HEK293 (cell line): Measurements from ENCODE around the gene NLGN4X.

ENCODE experiments used
- CTCF ChIA-PET: fragments of 350-600 bp; formaldehyde crosslinking; extraction: SDS; loops from one replicate; lab custom pipeline; 2021; ENCODE audit warnings: antibody characterized with exemption; lab: Yijun Ruan, JAX
- POLR2A ChIA-PET: fragments of 300-600 bp; formaldehyde crosslinking; extraction: SDS; loops from one replicate; lab custom pipeline; 2020; ENCODE audit warnings: antibody characterized with exemption, inconsistent platforms; lab: Yijun Ruan, JAX
- H3K27ac ChIP-seq: fragments of 200-500 bp; sonication (Bioruptor generic); 2 replicates; pipeline ENCODE4 v1.5.1; 2014; ENCODE audit warnings: low read depth, low read length, control low read depth, inconsistent platforms; ENCODE audit errors: extremely low read depth
- H3K36me3 ChIP-seq, 2 experiments: fragments of 200-500 bp in 1 of 2; sonication (Bioruptor generic) in 1 of 2; 1 replicate in 1 of 2; 2 replicates in 1 of 2; pipeline ENCODE4 v1.5.1; 2014 to 2017; ENCODE audit warnings: inconsistent platforms in 2 of 2, low read length in 2 of 2; ENCODE audit not compliant: control insufficient read depth in 2 of 2, insufficient read depth in 1 of 2
- H3K4me1 ChIP-seq: fragments of 200-500 bp; sonication (Bioruptor generic); 2 replicates; pipeline ENCODE4 v1.5.1; 2014; ENCODE audit warnings: mild to moderate bottlenecking, low read length, inconsistent platforms; ENCODE audit not compliant: control insufficient read depth, insufficient read depth
- H3K4me3 ChIP-seq: 2 replicates; pipeline ENCODE4 v1.5.1; 2011; ENCODE audit warnings: low read depth, mild to moderate bottlenecking, control low read depth, low read length, moderate library complexity
- H3K9me3 ChIP-seq: fragments of 200-500 bp; sonication (Bioruptor generic); 2 replicates; pipeline ENCODE4 v1.5.1; 2014; ENCODE audit warnings: low read depth, low read length, inconsistent platforms; ENCODE audit not compliant: control insufficient read depth, insufficient read depth
- BCL11A ChIP-seq: fragments of 450-650 bp; formaldehyde crosslinking; IDR thresholded peaks from 2 replicates; pipeline ENCODE4 v1.5.1; 2016; ENCODE audit warnings: low read depth, missing biosample characterization, missing genetic modification characterization
- EGR2 ChIP-seq: fragments of 450-650 bp; formaldehyde crosslinking; IDR thresholded peaks from 2 replicates; pipeline ENCODE4 v1.5.1; 2016; ENCODE audit warnings: low read depth, missing biosample characterization, missing genetic modification characterization
- GLI4 ChIP-seq: fragments of 450-650 bp; formaldehyde crosslinking; IDR thresholded peaks from 2 replicates; pipeline ENCODE4 v1.5.1; 2016; ENCODE audit warnings: missing biosample characterization, missing genetic modification characterization
- HOXD13 ChIP-seq: sonication (generic); formaldehyde crosslinking; IDR thresholded peaks from 2 replicates; pipeline ENCODE4 v1.8.0; 2022; ENCODE audit warnings: missing genetic modification reagents, borderline replicate concordance
- KLF9 ChIP-seq: fragments of 450-650 bp; formaldehyde crosslinking; IDR thresholded peaks from 2 replicates; pipeline ENCODE4 v1.5.1; 2016; ENCODE audit warnings: missing biosample characterization, missing genetic modification characterization, low read depth
- MYNN ChIP-seq: fragments of 450-650 bp; formaldehyde crosslinking; IDR thresholded peaks from 2 replicates; pipeline ENCODE4 v1.5.1; 2016; ENCODE audit warnings: missing biosample characterization, missing genetic modification characterization, borderline replicate concordance
- RBAK ChIP-seq: fragments of 450-650 bp; formaldehyde crosslinking; IDR thresholded peaks from 2 replicates; pipeline ENCODE4 v1.5.1; 2016; ENCODE audit warnings: missing biosample characterization, missing genetic modification characterization
- REPIN1 ChIP-seq: fragments of 450-650 bp; formaldehyde crosslinking; IDR thresholded peaks from 2 replicates; pipeline ENCODE4 v1.5.1; 2017; ENCODE audit warnings: missing biosample characterization, missing genetic modification characterization, low read depth
- TRIM28 ChIP-seq: IDR thresholded peaks from 2 replicates; pipeline ENCODE4 v1.6.1; 2011; ENCODE audit warnings: low read length, control low read depth, borderline replicate concordance
- ZNF10 ChIP-seq: fragments of 450-650 bp; formaldehyde crosslinking; IDR thresholded peaks from 2 replicates; pipeline ENCODE4 v1.5.1; 2017; ENCODE audit warnings: missing biosample characterization, missing genetic modification characterization
- ZNF132 ChIP-seq: fragments of 450-650 bp; formaldehyde crosslinking; IDR thresholded peaks from 2 replicates; pipeline ENCODE4 v1.5.1; 2017; ENCODE audit warnings: missing biosample characterization, missing genetic modification characterization, borderline replicate concordance
- ZNF19 ChIP-seq: fragments of 450-650 bp; formaldehyde crosslinking; IDR thresholded peaks from 2 replicates; pipeline ENCODE4; 2016; ENCODE audit warnings: missing biosample characterization, missing genetic modification characterization, low read depth
- ZNF202 ChIP-seq: fragments of 450-650 bp; formaldehyde crosslinking; IDR thresholded peaks from 2 replicates; pipeline ENCODE4 v1.5.1; 2016; ENCODE audit warnings: missing biosample characterization, missing genetic modification characterization, borderline replicate concordance
- ZNF473 ChIP-seq: fragments of 450-650 bp; formaldehyde crosslinking; IDR thresholded peaks from 2 replicates; pipeline ENCODE4 v1.5.1; 2017; ENCODE audit warnings: missing biosample characterization, missing genetic modification characterization
- ZNF510 ChIP-seq: fragments of 450-650 bp; formaldehyde crosslinking; IDR thresholded peaks from 2 replicates; pipeline ENCODE4 v1.5.1; 2018; ENCODE audit warnings: mild to moderate bottlenecking, missing genetic modification characterization, missing biosample characterization; ENCODE audit not compliant: insufficient replicate concordance
- ZNF596 ChIP-seq: fragments of 450-650 bp; IDR thresholded peaks from 2 replicates; pipeline ENCODE4 v1.5.0; 2018; ENCODE audit warnings: missing biosample characterization, mild to moderate bottlenecking, missing genetic modification characterization, moderate library complexity
- ZNF624 ChIP-seq: fragments of 450-650 bp; formaldehyde crosslinking; IDR thresholded peaks from 2 replicates; pipeline ENCODE4 v1.5.1; 2017; ENCODE audit warnings: missing biosample characterization, missing genetic modification characterization
- ZNF626 ChIP-seq: fragments of 450-650 bp; sonication (Bioruptor Pico); formaldehyde crosslinking; IDR thresholded peaks from 2 replicates; pipeline ENCODE4 v1.5.1; 2018; ENCODE audit warnings: missing biosample characterization, missing genetic modification characterization, inconsistent platforms
- ZNF701 ChIP-seq: fragments of 450-650 bp; formaldehyde crosslinking; IDR thresholded peaks from 2 replicates; pipeline ENCODE4 v1.5.1; 2016; ENCODE audit warnings: missing biosample characterization, missing genetic modification characterization
- ZNF707 ChIP-seq: fragments of 450-650 bp; formaldehyde crosslinking; IDR thresholded peaks from 2 replicates; pipeline ENCODE4 v1.5.1; 2016; ENCODE audit warnings: missing biosample characterization, missing genetic modification characterization
- ZNF791 ChIP-seq: fragments of 450-650 bp; formaldehyde crosslinking; IDR thresholded peaks from 2 replicates; pipeline ENCODE4 v1.5.1; 2016; ENCODE audit warnings: missing biosample characterization, missing genetic modification characterization
- TF ChIP-seq, protein P1 (sequence below): fragments of 450-650 bp; formaldehyde crosslinking; IDR thresholded peaks from 2 replicates; pipeline ENCODE4; 2016; ENCODE audit warnings: missing biosample characterization, missing genetic modification characterization
- TF ChIP-seq, protein P2 (sequence below): fragments of 450-650 bp; formaldehyde crosslinking; IDR thresholded peaks from 2 replicates; pipeline ENCODE4 v1.5.1; 2016; ENCODE audit warnings: missing biosample characterization, missing genetic modification characterization
- TF ChIP-seq, protein P3 (sequence below): fragments of 450-650 bp; formaldehyde crosslinking; IDR thresholded peaks from 2 replicates; pipeline ENCODE4 v1.5.1; 2016; ENCODE audit warnings: missing biosample characterization, missing genetic modification characterization
- TF ChIP-seq, protein P4 (sequence below): fragments of 450-650 bp; formaldehyde crosslinking; IDR thresholded peaks from 2 replicates; pipeline ENCODE4 v1.5.1; 2016; ENCODE audit warnings: missing biosample characterization, missing genetic modification characterization

Gene NLGN4X

GRCh38 chrX:6015423-6015822 lies 213.2 kb downstream of the NLGN4X start:
- TF ChIP-seq ZNF791 = no peak
- no peak for TF ChIP-seq HOXD13 (CRISPR knock-in tag)
- no peak for TF ChIP-seq ZNF701 (tag by site-specific recombination)
- TF ChIP-seq MYNN (tag by site-specific recombination) = no peak
- no peak for TF ChIP-seq REPIN1 (tag by site-specific recombination)
- TF ChIP-seq ZNF473 (tag by site-specific recombination) = no peak
- Histone ChIP-seq H3K27ac (no peak overlapping the region), H3K36me3 (no peaks in the 10 kb centered on the region), H3K9me3 (no peaks in the 10 kb centered on the region), H3K4me3 (no peak overlapping the region), H3K4me1 (no peaks in the 10 kb centered on the region)
- ChIA-PET CTCF (no interaction called here), POLR2A (no interaction called here)

DNA sequence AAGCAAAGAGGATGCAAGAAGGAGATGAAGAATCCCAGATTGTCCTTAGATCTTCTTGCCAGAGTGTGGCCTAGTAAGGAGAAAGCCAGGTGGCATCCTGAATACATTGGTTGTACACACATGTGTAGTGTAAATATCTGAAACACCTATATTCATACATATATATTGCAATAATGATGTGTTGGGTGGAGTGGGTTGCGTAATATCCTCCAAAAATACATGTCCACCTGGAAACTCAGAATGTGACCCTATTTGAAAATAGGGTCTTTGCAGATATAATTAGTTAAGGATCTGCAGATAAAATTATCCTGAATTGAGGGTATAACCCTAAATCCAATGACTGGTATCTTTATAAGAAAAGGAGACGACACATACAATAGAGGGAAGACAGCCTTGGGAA lies 216.3 kb downstream of the NLGN4X start:
- Histone ChIP-seq H3K27ac (no peak overlapping the region), H3K4me1 (no peaks in the 10 kb centered on the region)
- POLR2A ChIA-PET = no interaction called here
- TF ChIP-seq, protein P1, sequence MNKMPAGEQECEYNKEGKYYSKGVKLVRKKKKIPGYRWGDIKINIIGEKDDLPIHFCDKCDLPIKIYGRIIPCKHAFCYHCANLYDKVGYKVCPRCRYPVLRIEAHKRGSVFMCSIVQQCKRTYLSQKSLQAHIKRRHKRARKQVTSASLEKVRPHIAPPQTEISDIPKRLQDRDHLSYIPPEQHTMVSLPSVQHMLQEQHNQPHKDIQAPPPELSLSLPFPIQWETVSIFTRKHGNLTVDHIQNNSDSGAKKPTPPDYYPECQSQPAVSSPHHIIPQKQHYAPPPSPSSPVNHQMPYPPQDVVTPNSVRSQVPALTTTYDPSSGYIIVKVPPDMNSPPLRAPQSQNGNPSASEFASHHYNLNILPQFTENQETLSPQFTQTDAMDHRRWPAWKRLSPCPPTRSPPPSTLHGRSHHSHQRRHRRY (tag by site-specific recombination) = no peak
- no peak for TF ChIP-seq TRIM28
- TF ChIP-seq EGR2 (tag by site-specific recombination) = no peak
- TF ChIP-seq ZNF10 (tag by site-specific recombination) = no peak
- no peak for TF ChIP-seq GLI4 (tag by site-specific recombination)
- TF ChIP-seq ZNF596 (tag by site-specific recombination) = no peak
- TF ChIP-seq ZNF626 = no peak
- TF ChIP-seq ZNF132 = no peak
- no peak for TF ChIP-seq ZNF707 (tag by site-specific recombination)
- TF ChIP-seq, protein P2, sequence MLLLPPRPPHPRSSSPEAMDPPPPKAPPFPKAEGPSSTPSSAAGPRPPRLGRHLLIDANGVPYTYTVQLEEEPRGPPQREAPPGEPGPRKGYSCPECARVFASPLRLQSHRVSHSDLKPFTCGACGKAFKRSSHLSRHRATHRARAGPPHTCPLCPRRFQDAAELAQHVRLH (tag by site-specific recombination) = no peak
- TF ChIP-seq RBAK = no peak
- no peak for TF ChIP-seq BCL11A (tag by site-specific recombination)
- no peak for TF ChIP-seq ZNF510 (tag by site-specific recombination)
- TF ChIP-seq, protein P3, sequence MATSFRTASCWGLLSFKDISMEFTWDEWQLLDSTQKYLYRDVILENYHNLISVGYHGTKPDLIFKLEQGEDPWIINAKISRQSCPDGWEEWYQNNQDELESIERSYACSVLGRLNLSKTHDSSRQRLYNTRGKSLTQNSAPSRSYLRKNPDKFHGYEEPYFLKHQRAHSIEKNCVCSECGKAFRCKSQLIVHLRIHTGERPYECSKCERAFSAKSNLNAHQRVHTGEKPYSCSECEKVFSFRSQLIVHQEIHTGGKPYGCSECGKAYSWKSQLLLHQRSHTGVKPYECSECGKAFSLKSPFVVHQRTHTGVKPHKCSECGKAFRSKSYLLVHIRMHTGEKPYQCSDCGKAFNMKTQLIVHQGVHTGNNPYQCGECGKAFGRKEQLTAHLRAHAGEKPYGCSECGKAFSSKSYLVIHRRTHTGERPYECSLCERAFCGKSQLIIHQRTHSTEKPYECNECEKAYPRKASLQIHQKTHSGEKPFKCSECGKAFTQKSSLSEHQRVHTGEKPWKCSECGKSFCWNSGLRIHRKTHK (tag by site-specific recombination) = no peak
- no peak for TF ChIP-seq ZNF202
- no peak for TF ChIP-seq ZNF19
- no peak for TF ChIP-seq KLF9 (tag by site-specific recombination)
- TF ChIP-seq, protein P4, sequence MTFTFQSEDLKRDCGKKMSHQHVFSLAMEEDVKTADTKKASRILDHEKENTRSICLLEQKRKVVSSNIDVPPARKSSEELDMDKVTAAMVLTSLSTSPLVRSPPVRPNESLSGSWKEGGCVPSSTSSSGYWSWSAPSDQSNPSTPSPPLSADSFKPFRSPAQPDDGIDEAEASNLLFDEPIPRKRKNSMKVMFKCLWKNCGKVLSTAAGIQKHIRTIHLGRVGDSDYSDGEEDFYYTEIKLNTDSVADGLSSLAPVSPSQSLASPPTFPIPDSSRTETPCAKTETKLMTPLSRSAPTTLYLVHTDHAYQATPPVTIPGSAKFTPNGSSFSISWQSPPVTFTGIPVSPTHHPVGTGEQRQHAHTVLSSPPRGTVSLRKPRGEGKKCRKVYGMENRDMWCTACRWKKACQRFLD (tag by site-specific recombination) = no peak
- no peak for TF ChIP-seq ZNF624
- TF ChIP-seq, all 188 proteins: peak for 0
- H3K36me3 ChIP-seq = no peaks in the 10 kb centered on the region
- no peaks in the 10 kb centered on the region for H3K9me3 ChIP-seq
- H3K4me3 ChIP-seq = no peak overlapping the region
- CTCF ChIA-PET = no interaction called here
